Stimulated activated CD4-positive, alpha-beta T cell treated with anti-CD3 and anti-CD28 coated beads, Interleukin-2, amount 100 ng/mL, for 24 hours (primary cell): ENCODE measurements around the gene HSDL2.
"Not testable (repeated sequence)": the region's sequence is repeated elsewhere in the genome, so short reads cannot be mapped to it uniquely, and the experiment has no call there.

Experiments
- DNase-seq, 2 donors: peaks; one replicate each; pipeline ENCODE4 v3.0.0-alpha.2; 2020

Gene HSDL2

GRCh38 chr9:112505086-112505485, 125.2 kb downstream of the HSDL2 start:
- DNase-seq = no peak

GRCh38 chr9:112505607-112506006, 125.7 kb downstream of the HSDL2 start:
- no peak for DNase-seq

GRCh38 chr9:112506571-112506970, 126.7 kb downstream of the HSDL2 start:
- no peak for DNase-seq

- no peak for DNase-seq
These were observed 127.2 kb downstream of the HSDL2 start for GRCh38 chr9:112507001-112507680.

- no peak for DNase-seq
These were observed 128.5 kb downstream of the HSDL2 start for GRCh38 chr9:112508377-112508776.

GRCh38 chr9:112512377-112512776, 132.5 kb downstream of the HSDL2 start:
- DNase-seq = not testable (repeated sequence)

- DNase-seq = no peak
These were observed 136.9 kb downstream of the HSDL2 start for GRCh38 chr9:112516769-112517168.

GRCh38 chr9:112520069-112520468, 140.2 kb downstream of the HSDL2 start:
- DNase-seq = no peak

GRCh38 chr9:112520656-112521055, 140.7 kb downstream of the HSDL2 start:
- DNase-seq = no peak
